COR-L47 (cell line): Measurements from ENCODE around the gene POU2AF1.

Source experiments
- DNase-seq: peaks from one replicate; lab custom pipeline; 2025; lab: John Stamatoyannopoulos, UW

POU2AF1 gene

GRCh38 chr11:111360150-111361043 lies 18.7 kb downstream of the POU2AF1 start:
- DNase-seq: no peak

- DNase-seq: no peak
Observed at GRCh38 chr11:111359223-111360149, 19.6 kb downstream of the POU2AF1 start.

- no peak for DNase-seq
Observed at GRCh38 chr11:111358038-111359001, 20.8 kb downstream of the POU2AF1 start.

GRCh38 chr11:111357150-111358037 lies 21.7 kb downstream of the POU2AF1 start:
- no peak for DNase-seq

GRCh38 chr11:111356660-111357048 lies 22.4 kb downstream of the POU2AF1 start:
- no peak for DNase-seq

- peak; percentile 43 for DNase-seq
Observed at GRCh38 chr11:111355956-111356659, 23.0 kb downstream of the POU2AF1 start.

GRCh38 chr11:111355101-111355500 lies 24.0 kb downstream of the POU2AF1 start:
- DNase-seq: no peak

GRCh38 chr11:111354601-111354891 lies 24.5 kb downstream of the POU2AF1 start:
- DNase-seq: no peak

- DNase-seq: no peak
Observed at GRCh38 chr11:111353776-111354600, 25.1 kb downstream of the POU2AF1 start.

GRCh38 chr11:111352935-111353710 lies 26.0 kb downstream of the POU2AF1 start:
- no peak for DNase-seq

GRCh38 chr11:111352231-111352746 lies 26.8 kb downstream of the POU2AF1 start:
- DNase-seq: no peak

GRCh38 chr11:111351374-111352055 lies 27.6 kb downstream of the POU2AF1 start:
- DNase-seq: no peak

GRCh38 chr11:111350811-111351210 lies 28.3 kb downstream of the POU2AF1 start:
- no peak for DNase-seq

- peak; percentile 57 for DNase-seq
Observed at GRCh38 chr11:111349191-111349695, 29.8 kb downstream of the POU2AF1 start.

- DNase-seq: no peak
Observed at GRCh38 chr11:111348147-111348546, 30.9 kb downstream of the POU2AF1 start.

- DNase-seq: no peak
Observed at GRCh38 chr11:111347723-111348115, 31.4 kb downstream of the POU2AF1 start.

- DNase-seq: no peak
Observed at GRCh38 chr11:111347002-111347722, 31.9 kb downstream of the POU2AF1 start.
